Endometrium (tissue), 2 donors: Measurements from ENCODE around the gene MPV17L2.

ENCODE experiments used
- FAIRE-seq: peaks from 2 replicates; lab custom pipeline; 2012; peaks lifted over from hg19 to GRCh38; lab: Jason Lieb, UNC
- donor health status: control.
- donor health status: control.

MPV17L2 gene

DNA sequence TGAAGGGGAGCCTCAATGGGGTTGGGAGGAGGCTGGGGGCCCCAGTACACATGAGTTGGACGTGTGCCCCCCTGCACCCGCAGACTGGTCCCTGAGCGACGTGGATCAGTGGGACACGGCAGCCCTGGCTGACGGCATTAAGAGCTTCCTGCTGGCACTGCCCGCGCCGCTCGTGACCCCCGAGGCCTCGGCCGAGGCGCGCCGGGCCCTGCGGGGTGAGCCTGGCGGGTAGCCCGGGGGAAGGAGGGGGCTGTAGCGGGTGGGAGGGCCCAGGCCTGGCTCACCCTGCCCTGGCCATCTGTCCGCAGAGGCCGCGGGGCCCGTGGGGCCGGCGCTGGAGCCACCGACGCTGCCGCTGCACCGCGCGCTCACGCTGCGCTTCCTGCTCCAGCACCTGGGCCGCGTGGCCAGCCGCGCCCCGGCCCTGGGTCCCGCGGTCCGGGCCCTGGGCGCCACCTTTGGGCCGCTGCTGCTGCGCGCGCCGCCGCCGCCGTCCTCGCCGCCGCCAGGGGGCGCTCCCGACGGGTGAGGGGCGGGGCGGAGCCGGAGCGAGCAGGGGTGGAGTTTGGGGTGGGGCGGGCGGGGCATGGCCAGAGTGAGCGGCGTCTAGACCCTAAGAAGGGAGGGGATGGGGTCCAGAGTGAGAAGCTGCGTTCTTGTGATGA lies 31.9 kb upstream of the MPV17L2 start:
- FAIRE-seq, result no peak

- no peak for FAIRE-seq
Measured at GRCh38 chr19:18161636-18162002, 31.4 kb upstream of the MPV17L2 start.

- no peak for FAIRE-seq
Measured at GRCh38 chr19:18164072-18164471, 28.9 kb upstream of the MPV17L2 start.

DNA sequence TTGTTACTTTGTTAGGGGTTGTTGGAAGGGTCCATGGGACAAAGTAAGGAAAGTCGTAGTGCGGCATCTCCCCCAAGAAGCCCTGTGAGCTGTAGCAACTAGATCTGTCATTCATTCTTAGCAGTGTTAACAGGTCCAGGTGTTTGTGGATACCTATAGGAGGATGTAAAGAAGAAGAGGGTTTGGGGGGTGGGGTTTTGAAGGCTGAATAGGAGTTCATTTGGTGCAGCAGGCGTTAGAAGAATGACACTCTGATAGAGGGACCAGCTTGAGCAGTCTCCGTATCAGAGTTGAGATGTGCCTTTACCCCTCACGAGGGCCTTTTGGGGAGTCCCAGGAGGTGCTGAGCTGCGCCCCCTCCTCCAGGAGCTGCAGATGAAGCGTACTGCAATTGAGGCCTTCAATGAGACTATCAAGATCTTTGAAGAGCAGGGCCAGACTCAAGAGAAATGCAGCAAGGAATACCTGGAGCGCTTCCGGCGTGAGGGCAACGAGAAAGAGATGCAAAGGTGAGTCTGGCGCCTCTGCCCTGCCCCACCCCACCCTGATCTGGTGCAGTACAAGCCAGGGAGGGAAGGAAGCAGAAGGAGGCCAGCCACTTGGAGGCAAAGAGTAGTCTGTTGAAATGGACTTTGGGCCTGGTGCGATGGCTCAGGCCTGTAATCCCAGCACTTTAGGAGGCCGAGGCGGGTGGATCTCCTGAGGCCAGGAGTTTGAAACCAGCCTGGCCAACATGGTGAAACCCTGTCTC lies 27.0 kb upstream of the MPV17L2 start:
- FAIRE-seq, result no peak

GRCh38 chr19:18167011-18167410 lies 26.0 kb upstream of the MPV17L2 start:
- no peak for FAIRE-seq

DNA sequence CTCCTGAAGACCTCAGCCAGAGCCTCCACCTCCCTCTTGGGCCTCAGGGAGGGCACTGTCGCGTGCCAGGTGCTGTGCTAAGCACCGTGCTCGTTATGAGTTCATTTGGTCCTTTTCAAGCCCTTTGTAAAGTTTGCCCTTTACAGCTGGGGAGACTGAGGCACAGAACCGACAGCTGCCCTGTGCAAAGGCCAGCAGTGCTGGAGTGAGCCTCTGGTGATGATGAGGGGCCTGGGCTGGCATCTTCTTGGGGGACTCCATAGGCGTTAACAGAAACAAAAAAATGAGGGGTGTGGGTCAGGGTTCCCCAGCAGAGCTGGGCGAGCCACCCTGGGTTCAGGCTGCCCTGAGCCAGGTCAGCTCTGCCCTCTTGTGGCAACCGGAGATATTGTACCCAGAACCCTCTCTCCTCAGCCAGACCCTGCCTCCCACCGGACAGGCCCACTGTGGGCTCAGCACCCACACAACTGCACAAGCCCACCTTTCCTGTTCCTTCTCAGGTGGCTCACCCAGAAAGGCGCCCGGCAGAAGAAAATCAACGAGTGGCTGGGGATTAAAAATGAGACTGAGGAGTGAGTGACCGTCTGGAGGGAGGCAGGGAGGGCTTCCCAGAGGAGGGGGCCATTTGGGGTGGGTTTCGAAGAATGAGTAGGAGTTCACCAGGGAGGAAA lies 24.9 kb upstream of the MPV17L2 start:
- no peak for FAIRE-seq

GRCh38 chr19:18168673-18169381 lies 24.2 kb upstream of the MPV17L2 start:
- FAIRE-seq, result no peak

GRCh38 chr19:18170714-18171255 lies 22.2 kb upstream of the MPV17L2 start:
- FAIRE-seq, result no peak

DNA sequence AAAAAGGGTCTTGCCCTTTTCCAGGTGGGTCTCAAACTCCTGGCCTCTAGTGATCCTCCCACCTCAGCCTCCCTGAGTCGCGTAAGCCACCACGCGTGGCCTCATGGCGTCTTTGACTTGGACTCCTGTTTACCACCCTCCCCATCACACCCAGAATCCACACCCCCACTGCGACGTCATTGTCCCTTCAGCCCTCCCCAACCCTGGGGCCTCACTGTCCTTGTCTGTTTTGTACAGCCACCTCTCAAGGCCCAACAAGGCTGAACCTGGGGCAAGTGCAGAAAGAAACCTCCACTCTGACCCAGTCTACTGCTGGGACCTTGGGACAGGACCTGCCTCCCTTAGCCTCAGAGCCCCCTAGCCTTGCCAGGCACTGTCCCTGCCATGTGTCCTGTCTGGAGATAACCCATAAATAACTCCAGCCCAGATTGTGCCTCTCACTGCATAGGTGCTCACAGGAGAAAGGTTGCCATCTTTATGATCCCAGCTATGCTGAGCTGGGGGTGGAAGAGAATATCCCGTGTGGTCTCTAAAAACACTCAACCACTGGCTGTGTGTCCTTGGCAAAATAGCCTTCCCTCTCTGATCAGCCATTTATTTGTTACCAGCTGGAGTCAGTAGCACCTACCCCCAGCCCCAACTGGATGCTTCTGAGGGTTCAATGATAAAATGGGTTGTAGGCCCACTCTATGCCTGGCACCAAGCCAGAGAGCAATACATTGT lies 21.3 kb upstream of the MPV17L2 start:
- no peak for FAIRE-seq

GRCh38 chr19:18172331-18173053 lies 20.5 kb upstream of the MPV17L2 start:
- no peak for FAIRE-seq

- FAIRE-seq, result no peak
Measured at GRCh38 chr19:18173054-18173571, 19.9 kb upstream of the MPV17L2 start.

DNA sequence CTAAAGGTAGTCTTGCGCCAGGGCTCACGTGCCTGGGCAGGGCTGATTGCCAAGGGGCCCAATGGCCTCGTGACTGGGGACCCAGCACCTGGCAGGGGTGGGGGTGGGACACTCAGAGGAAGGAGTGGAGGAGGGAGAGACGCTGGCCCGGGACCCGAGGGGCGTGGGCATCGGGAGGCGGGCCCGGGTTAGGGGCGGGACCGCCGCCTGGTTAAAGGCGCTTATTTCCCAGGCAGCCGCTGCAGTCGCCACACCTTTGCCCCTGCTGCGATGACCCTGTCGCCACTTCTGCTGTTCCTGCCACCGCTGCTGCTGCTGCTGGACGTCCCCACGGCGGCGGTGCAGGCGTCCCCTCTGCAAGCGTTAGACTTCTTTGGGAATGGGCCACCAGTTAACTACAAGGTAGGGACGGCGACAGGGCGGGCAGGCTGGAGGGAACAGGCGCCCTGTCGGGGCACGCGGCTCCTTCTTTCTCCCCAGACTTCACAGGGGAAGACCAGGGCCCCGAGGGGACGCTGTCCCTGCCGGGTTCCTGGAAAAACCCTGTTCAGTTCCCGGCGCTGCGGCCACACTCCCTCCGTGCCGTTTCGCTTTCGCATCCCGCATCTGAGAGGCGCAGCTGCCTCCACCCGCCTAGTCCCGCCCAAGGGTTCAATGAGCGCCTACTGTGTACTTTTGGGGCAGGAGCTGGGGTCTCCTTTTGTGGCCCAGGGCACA lies 19.3 kb upstream of the MPV17L2 start, which contains the start of gene IFI30:
Gene IFI30, plus strand, starts transcription at position 242 of the 717 bp plus-strand sequence. Its CDS starts 29 bp downstream, at position 271.
- FAIRE-seq, result no peak

DNA sequence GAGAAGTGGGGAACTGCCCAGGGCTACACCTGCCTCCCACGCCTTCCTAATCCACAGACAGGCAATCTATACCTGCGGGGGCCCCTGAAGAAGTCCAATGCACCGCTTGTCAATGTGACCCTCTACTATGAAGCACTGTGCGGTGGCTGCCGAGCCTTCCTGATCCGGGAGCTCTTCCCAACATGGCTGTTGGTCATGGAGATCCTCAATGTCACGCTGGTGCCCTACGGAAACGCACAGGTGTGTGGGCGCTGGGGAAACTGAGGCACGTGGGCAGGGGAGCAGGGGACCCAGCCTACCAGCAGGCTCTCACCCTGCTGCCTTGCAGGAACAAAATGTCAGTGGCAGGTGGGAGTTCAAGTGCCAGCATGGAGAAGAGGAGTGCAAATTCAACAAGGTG lies 18.0 kb upstream of the MPV17L2 start:
- no peak for FAIRE-seq

DNA sequence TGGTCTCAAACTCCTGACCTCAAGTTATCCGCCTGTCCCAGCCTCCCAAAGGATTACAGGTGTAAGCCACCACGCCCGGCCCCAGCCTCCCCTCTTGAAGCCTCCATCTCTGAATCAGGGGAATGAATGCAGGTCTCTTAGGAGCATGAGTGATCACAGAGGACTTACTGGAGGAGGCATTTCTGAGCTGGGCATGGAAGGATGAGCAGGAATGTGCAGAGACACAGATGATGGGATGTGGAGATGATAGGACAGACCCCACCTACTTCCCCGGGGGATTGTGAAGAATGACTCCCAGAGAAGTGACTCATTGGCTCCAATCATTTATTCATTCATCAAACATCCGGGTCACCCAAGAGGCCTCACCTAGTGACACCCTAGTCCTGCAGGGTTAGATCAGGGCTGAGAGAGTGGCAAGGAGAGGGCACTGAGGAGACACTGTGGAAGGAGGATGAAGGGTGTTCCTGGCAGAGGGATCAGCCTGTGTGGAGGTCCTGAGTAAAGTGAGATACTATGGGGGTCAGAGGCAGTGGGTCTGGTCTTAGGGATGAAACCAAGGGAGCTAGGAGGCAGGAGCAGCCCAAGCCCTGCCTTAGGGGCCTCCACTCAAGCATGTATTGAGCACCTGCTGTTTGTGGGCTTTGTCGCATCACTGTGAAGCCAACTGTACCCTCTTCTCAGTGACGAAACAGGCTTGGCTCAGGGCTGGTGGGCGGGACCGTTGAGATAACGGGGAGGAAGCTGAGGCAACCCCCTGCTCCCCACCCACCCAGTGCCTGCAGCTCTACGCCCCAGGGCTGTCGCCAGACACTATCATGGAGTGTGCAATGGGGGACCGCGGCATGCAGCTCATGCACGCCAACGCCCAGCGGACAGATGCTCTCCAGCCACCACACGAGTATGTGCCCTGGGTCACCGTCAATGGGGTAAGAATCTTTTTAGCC lies 16.4 kb upstream of the MPV17L2 start:
- no peak for FAIRE-seq

DNA sequence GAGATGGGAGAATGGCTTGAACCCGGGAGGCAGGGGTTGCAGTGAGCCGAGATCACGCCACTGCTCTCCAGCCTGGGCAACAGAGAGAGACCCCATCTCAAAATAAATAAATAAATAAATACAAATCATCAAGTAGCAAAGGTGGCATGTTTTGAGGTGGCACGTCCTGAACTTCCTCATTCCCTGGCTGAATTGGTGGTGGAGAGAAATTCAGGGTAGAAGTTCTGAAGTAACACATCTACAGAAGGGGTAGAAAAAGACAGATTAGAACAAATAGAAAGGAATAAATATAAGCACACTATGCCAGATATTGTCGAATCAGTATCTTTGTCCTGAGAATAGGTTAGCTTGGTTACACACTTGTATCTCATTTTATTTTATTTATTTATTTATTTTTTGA lies 13.1 kb upstream of the MPV17L2 start:
- FAIRE-seq, result no peak

GRCh38 chr19:18183529-18183928 lies 9.5 kb upstream of the MPV17L2 start:
- FAIRE-seq, result no peak

DNA sequence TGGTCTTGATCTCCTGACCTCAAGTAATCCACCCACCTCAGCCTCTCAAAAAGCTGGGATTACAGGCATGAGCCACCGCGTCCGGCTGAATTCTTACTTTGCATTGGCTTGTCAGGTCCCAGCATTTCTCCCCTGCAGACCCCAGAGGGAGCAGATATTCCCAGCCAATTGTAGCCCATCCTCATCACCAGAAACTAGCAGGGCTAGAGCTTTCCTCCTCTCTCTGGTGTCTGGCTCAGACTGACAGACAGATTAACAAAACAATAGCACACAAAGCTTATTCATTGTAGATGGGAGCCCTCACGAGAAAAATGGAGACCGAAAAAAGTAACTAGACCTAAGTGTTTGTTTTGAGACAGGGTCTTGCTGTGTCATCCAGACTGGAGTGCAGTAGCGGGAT lies 7.5 kb upstream of the MPV17L2 start:
- no peak for FAIRE-seq

GRCh38 chr19:18190278-18190677 lies 2.7 kb upstream of the MPV17L2 start:
- no peak for FAIRE-seq

- FAIRE-seq, result no peak
Measured at GRCh38 chr19:18191640-18192062, 1.4 kb upstream of the MPV17L2 start.
